Anterior cingulate cortex (tissue), 58 donors: Measurements from ENCODE around the gene NGDN.

Source experiments
- DNase-seq, 58 donors: peaks; one replicate each; lab custom pipeline; 2025; lab: John Stamatoyannopoulos, UW

The NGDN gene

GRCh38 chr14:23517650-23518326 is 48.3 kb downstream of the NGDN start:
- DNase-seq, result no peak

- no peak for DNase-seq
Measured at GRCh38 chr14:23518709-23519108, 49.2 kb downstream of the NGDN start.

GRCh38 chr14:23520899-23521533 is 51.5 kb downstream of the NGDN start:
- DNase-seq, result peak in 15 of 58 donors; percentile 14 to 62 (median 50)

GRCh38 chr14:23521785-23522640 is 52.5 kb downstream of the NGDN start:
- DNase-seq, result peak in 1 of 58 donors; percentile 53

GRCh38 chr14:23522643-23523198 is 53.2 kb downstream of the NGDN start:
- DNase-seq, result no peak

- no peak for DNase-seq
Measured at GRCh38 chr14:23523229-23524016, 53.9 kb downstream of the NGDN start.

- no peak for DNase-seq
Measured at GRCh38 chr14:23524954-23525353, 55.5 kb downstream of the NGDN start.

- no peak for DNase-seq
Measured at GRCh38 chr14:23525611-23526010, 56.1 kb downstream of the NGDN start.
